ENCODE data around the gene BLTP3A.

GRCh38 chr6:34837528-34837927, 45.6 kb downstream of the BLTP3A start:
- TF ChIP-seq CTCF (conservative IDR thresholded peaks at IDR 0.05 in 1 of 2, IDR thresholded peaks at IDR 0.05 in 1 of 2; ENCODE audit: low read depth in 1 of 2, low read length in 2 of 2): no peak
- no peak for TF ChIP-seq EZH2 (IDR thresholded peaks at IDR 0.05; ENCODE audit: low read length, missing control alignments)
